Kidney glomerular epithelial cell (primary cell): ENCODE measurements around the gene TP53BP1.
A peak's percentile ranks its signal among the peaks of the same experiment; 100 is the strongest.

ENCODE experiments used
- DNase-seq: peaks from one replicate; lab custom pipeline; 2025; lab: John Stamatoyannopoulos, UW

The TP53BP1 gene

DNA sequence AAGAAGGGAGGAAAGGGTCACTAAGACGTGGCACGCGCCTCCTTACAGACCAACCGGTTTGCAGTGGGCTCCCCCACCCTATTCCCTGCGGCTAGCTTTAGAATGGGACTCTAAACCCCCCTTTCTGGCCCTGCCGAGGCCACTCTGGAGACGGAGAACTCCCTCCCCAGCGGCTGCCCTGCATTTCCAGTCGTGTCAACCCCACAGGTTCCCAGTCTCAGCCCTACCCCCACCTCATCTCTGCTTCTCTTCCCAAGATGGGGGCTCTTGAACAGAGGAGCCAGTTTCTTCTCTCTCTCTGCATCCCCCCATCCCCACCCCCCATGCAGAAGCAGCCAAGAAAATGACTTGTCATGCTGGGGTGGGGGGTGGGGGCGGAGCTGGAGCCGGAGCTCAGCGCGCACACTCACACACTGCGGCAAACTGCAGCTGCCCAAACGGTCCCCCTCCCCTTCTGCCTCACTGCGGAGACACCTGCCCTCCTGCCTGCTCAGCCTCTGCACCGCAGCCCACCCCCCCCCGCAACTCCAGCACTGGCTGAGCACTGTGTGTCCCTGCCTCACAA, 25.3 kb upstream of the TP53BP1 start:
- no peak for DNase-seq

DNA sequence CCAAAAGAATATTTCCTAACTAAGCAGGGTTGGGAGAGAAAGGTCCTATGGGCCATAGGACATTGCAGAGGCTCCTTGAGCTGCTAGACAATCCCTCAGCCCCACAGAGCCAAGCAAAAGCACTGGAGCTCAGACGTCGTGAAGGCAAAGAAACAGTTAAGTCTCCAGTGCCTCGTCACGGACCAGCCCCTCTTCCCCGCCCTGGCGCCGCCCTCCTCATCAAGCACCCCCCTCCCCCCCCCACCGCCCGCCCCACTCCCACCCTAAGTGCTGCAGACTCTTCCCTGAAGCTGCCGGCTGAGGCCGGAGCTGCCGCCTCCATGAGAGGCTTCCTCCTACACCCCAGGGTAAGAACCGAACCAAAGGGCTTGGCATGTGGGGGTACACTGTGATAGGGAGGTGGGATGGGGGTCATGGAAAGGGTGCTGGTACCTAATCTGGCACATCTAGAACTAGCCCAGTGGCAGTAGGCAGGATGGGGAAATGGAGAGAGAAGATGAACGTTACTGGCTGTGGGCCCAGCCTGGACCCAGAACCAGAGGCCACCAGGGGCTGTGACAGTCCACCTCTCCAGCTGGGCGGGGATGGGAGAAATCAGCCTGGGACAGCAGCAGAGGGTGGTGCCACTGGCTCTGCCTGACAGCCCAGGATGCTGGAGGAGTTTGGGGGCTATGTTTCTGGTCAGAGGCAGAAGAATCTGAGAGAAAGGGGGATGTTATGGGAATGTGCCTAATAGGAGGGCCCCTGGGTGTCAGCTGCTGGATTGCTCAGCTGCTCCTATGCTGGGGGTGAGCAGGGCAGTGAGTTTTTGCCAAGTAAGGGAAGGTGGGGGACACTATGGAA, 24.6 kb upstream of the TP53BP1 start, which contains the start of gene MAP1A:
Gene MAP1A, plus strand, starts transcription at position 255 of the 843 bp plus-strand sequence. CDS start 3,866 bp downstream, outside the sequence.
- DNase-seq = peak; percentile 26

DNA sequence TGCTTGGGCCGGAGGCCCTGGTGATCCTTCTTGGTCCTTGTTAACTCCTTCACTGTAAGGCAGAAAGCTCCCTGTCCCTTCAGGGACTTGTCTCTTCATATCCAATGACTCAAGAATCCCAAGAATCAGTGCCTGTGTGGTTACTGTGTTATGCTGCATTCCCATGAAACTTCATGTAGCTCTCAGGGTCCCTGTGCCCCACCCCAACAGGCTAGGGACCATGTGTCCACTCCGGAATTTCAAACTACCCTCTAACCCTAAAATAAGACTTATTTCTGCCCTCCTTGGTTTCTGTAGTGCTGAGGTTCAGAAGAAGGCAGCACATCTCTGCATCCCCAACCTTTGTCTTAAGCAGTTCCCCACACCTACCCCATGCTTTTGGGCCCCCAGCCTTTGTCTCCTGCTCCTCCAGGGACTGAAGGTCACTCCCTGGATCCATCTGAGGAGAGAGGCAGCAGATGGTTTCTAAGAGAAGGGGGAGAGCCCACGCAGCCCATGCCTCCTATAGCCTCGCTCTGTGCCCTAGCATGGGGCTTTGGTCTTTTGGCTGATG, 23.9 kb upstream of the TP53BP1 start:
- DNase-seq = no peak

DNA sequence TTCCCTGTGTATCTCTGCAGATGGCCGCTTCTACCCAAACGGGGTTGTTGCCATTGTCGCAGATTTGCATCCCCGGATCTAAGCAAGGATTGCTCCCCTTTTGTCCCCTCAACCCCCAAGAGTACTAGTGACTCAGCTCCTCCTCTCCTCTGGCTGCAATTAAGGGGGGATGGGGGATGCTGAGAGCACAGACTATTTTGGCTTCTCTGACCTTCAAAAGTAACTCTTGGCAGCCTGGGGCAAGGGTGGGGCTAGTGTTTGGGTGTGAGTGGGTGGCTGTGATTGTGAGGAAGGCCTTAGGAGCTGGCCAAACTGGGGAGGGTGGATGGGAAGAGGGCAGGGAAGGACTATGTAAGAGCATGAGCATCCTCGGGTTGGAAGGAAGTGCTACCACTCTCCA, 23.2 kb upstream of the TP53BP1 start:
- no peak for DNase-seq

DNA sequence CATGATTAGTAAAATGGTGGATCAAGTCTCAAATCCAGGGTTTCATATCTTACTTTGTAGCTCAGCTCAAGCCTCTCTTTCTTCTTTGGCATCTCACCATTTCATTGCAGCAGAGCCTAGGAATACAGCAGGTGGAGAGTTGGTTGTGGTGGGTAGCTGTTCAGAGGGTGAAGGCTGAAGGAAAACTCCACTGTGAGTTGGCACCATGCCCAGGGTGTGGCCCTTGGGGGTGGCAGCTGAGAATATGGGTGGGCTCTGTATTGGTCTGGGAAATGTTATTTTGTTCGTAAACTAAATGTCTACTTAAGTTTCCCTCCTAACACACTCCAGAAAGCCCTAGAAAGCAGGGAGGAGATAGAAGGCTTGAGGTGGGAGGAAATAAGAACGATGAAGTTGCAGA, 22.8 kb upstream of the TP53BP1 start:
- no peak for DNase-seq

DNA sequence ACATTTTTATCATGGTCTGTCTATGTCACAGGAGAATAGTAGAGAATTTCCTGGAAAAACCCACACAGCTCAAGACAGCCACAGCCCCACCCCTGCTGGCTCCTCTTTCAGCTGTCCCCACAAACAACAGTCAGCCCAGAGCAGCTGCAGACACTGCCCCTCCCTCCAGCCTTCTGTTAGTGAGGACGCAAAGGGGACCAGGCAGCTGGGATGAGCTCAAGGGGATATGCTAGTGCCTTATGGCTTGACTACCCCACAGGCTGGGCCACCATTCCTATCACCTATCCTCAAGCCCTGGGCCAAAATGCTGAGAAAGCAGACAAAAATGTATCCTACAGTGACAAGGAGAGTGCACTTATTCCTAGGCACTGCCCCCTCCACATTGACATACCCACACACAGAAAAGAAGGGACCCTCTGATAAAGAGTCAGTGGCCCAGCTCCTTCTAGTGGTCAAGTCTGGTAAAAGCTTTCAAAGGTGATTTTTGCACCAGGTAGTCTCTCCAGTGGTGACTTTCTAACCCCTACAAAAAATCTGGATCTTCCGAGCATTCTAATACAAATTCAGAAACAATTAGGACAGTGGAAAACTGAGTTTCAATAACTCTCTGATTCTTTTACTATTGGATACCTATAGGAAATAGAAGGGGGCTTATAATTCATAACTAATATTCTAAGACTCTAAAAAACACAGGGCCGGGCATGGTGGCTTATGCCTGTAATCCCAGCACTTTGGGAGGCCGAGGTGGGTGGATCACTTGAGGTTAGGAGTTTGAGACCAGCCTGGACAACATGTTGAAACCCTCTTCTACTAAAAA, 21.5 kb upstream of the TP53BP1 start:
- DNase-seq = no peak

DNA sequence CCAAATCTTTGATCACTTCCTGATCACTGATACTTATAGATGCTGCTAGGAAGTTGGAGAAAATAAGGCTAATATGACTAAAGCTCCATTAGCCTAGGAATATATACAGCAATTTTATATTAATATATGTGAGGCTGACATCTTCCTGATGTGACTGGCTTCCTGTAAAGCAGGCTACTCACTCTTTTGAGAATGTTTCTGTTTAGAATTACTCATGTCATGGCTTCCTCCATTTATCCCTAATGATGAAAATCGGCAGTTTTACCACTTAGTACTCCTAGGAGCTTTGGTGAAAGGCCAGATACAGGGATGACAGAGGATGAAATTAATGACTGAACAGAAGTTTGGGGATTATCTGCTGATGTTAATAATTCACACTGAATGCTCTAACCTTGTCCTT, 20.6 kb upstream of the TP53BP1 start:
- DNase-seq = no peak

DNA sequence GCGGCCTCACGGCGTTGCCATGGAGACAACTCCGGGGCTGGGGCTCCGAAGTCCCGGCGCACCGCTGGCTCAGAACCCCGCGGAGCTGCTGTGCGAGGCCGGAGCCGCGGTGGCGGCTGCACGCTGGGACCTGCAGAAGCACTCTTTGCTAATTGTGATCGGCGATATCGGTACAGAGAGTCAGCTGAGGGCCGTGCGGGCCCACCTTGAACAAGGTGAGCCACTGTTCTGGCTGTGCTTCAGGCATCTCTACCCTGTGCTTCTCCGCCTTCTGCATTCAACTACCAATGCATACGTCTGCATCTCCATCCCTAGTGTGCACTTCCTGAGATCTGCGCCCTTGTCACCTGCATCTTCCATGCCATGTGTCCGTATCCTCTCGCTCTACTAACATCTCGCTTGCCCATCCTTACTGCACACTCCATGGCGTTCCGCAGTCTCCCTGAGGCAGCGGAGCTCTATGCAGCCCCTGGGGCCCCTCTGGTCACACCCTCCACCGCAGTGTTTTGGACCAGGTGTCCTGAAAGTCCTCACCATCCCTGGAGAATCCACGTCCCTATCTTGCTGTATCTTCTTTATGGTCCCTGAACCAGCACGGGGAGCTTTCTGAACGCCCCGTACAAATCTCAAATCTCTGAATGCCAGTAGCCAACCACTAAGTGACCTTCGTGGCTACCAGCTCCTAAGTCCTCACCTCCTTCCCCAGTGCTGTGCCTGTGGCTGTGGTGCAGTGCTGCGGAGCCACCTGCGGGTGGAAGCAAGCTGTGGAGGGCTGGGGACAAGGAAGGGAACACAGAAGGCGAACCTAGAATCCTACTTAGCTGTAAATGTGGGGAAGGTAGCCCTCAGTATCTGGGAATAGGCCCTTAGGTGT, 18.3 kb upstream of the TP53BP1 start:
- no peak for DNase-seq

DNA sequence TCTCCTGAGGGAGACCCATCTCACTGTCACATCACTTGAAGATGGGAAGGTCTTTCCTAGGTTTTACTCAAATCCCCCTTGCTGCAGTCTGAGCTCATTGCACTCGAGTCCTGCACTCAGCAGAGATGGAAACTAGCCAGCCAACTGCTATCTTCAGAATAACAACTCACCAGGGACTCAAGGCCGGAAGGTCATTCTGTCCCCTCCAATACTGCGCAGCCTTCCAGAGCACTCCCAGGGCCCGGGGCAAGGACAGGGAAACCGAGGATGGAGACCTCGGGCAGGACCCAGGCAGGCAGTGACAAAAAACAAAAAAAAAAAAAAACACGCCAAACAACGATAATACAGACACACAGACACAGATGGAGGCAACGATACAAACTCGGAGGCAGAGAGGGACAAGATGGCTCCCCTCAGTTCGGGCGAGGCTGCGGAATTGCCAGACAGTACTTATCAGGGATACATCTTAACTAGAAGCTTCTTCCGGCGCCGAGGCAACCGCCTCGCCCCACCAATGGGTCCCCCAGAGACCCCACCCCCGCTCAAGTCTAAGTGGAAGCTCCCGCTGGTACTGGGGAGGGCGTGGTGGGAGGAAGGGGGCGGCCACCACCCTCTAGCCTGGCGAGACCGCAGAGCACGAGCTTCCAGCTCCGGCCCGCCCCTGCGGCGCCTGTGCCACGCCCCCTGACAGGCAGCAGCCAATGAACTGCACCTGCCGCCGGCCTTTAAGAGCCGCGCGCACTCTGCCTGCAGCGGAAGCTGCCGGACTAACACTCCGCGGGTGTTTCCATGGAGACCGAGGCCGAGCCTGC, 17.4 kb upstream of the TP53BP1 start:
- DNase-seq = peak; percentile 98

DNA sequence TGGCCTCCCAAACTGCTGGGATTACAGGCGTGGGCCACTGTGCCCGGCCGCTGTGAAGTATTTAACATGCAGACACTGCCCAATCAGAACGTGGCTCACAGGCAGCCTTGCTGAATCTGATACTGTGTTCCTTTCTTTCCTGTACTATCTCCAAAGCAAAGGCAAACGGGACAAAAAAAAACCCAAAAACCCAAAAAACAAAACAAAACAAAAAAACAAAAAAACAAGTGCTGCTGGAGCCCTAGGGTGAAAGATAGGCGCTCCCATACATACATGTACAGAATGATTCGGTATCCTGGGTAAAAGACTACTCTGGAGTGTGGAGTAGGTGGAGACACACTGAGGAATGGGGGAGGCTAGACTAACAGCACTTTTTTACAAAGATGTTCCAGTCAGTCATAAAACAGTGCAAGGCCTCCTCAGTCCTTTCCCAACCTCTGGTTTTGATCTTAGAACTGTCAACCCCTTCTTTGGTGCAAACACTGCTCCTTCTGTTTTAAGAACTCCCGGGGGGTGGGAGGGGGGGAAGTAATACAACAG, 16.8 kb upstream of the TP53BP1 start:
- no peak for DNase-seq

DNA sequence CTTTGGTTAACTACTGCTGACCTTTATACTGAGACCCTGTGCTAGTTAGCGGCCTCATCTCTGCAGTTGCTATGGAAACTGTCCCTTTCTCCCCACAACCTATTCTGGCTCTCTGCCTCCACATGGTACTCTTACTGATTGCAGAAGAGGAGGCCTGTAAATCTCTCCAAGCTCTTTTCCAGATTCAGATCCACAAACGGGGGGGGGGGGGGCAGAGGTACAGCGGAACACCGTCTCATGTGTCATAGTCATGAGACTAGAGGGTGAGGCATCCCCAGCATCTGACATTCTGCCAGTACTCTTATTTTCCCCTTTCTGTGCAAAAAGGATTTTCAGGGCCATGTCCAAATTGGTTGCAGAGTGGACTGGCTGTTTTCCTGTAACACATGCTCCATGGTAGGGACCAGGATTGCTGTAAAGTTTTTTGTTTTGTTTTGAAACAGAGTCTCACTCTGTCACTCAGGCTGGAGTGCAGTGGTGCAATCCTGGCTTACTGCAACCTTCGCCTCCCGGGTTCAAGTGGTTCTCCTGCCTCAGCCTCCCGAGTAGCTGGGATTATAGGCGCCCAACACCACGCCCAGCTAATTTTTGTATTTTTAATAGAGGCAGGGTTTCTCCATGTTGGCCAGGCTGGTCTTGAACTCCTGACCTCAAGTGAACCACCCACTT, 16.2 kb upstream of the TP53BP1 start:
- no peak for DNase-seq

DNA sequence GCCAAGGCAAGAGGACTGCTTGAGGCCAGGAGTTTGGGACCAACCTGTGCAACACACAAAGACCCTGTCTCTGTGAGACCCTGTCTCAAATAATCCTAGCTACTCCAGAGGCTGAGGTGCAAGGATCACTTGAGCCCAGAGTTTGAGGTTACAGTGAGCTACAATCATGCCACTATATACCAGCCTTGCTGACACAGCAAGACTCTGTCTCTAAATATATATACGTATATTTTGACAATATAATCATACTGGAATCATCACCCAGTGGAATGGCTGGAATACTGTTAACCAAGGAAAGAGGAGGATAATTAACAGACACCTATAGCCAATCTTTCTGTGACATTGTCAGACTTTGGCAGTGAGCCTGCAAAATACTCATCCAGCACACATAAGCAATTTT, 15.5 kb upstream of the TP53BP1 start:
- no peak for DNase-seq

DNA sequence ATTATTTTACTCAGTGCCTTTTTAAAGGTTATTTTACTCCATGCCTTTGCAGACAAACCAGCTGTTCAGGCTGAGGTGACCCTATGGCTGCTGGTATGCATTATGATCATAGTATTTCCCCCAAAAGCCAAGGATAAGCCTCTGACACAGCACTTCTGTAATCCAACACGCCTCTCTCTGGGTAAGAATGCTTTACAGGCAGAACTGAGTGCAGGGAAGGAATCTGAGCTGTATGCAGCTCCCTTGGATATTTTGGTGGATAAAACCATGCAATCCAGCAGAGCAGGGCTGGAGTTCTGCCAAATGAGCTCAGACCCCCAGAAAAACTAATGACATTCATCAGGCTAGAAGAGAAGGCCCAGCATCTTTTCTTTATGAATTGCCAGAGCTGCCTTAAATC, 12.8 kb upstream of the TP53BP1 start:
- no peak for DNase-seq

DNA sequence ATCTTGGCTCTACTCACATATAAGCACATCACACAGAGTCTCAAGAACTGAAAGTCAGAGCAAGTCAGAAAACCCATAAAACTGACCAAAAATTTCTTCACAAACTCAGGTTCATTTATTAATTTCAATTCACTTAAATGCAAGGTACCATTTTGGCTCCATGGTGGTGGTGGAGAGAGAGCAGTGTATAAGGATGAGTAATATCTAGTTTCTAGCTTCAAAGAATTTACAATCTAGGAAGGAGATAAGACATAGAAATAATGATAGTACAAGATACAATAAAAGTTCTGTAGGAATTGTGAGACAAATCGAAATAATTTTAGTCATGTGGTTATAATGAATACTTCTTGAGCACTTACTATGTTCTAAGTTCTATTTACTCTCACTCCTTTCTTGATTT, 6.7 kb upstream of the TP53BP1 start:
- DNase-seq = no peak

DNA sequence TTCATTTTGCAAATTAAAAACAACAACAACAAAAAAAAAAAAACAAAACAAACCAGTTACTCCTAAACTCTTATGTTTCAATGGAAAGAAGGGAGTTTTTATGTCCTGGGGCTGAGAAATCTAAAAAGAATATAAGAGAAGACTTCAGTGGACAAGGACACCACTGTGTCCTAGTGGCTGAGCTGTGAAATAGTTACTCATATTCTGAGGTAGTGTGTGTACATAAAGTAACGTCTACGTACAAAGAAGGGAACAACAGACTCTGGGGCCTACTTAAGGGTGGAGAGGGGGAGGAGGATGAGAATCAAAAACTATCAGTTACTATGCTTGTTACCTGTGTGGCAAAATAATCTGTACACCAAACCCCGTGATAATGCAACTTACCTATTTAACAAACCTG, 6.0 kb upstream of the TP53BP1 start:
- no peak for DNase-seq

DNA sequence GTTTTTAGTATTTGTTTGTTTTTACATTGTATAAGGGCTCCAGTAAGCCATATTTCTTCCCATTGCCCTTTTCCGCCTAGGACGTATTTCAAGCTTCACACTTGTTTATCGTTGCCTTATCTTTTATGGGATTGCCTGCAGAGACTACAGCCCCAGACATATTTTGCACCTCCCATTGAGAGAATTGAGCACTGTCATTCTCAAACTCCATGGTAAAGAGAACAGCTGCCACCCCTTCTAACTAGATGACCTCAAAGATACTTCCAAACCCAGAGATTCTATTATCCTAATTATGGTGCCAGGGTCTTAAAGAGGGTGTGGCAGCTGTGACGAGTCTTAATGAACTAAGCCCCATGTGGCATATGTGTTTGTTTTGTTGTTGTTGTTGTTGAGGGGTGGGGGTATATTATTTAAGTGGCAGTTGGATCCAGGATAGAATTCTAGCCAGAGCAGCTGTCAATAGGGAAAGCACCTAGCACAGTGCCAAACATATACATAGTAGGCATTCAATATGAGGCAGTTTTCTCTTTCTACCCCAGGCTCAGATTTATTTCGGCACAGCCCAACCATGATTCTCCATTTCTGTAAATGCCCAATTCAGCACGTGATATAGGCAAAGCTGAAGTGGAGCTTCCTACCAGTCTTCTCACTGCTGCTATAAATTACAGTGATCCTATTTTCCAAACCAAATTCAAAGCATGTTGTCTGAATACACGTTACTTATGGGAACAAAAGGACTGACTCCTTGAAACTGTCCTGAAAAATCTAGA, 932 bp upstream of the TP53BP1 start:
- DNase-seq = no peak

DNA sequence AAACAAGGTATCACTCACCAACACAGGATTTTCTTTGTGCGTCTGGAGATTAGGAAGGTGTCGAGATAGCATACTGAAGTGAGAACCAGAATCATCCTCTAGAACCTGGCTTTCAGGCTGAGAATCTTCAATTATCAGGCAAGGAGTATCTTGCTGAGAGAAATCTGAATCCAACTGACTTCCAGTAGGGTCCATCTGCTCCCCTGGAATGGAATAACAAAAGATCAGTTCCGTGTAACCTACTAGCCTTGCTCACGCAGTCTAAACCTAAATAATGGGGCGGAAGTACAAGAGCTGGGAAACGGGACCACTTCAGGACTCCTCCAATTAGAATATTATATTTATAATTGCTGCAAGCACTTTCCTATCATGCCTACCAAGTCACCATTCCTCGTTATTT, 690 bp downstream of the TP53BP1 start:
- DNase-seq = no peak

DNA sequence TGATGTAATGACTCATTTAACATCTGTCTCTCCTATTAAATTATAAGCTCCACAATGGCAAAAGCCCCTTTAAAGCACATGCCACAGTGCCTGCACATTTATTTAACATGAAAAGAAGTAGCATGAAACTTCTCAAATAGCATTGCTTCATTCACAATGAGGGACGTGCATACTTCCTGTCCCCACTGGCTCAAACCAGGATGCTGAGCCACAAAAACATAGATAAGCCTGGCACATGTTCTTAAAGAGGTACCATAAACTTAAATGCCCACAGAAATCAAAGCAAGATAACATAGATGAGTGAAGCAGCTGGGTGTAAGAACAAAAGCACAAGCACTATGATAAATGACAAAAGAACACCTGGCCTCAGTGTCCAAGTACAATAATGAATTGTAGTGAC, 3.8 kb downstream of the TP53BP1 start:
- DNase-seq = no peak

DNA sequence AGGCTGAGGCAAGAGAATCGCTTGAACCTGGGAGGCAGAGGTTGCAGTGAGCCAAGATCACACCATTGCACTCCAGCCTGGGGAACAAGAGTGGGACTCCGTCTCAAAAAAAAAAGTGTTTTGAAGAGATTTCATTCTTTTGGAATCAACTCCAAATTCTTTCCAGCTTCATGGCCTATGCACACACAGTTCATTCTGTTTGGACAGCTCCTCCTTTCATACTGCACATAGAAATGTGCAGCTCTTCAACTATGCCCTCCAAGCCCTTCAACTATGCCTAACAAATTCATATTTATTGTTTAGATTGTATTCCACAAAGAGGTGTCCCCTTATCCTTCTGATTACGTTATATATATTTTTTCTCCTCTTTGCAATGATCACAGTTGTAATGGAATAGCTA, 4.2 kb downstream of the TP53BP1 start:
- no peak for DNase-seq
